Measurements from ENCODE around the gene FAM20A.
A peak's percentile ranks its signal among the peaks of the same experiment; 100 is the strongest.

The FAM20A gene

DNA sequence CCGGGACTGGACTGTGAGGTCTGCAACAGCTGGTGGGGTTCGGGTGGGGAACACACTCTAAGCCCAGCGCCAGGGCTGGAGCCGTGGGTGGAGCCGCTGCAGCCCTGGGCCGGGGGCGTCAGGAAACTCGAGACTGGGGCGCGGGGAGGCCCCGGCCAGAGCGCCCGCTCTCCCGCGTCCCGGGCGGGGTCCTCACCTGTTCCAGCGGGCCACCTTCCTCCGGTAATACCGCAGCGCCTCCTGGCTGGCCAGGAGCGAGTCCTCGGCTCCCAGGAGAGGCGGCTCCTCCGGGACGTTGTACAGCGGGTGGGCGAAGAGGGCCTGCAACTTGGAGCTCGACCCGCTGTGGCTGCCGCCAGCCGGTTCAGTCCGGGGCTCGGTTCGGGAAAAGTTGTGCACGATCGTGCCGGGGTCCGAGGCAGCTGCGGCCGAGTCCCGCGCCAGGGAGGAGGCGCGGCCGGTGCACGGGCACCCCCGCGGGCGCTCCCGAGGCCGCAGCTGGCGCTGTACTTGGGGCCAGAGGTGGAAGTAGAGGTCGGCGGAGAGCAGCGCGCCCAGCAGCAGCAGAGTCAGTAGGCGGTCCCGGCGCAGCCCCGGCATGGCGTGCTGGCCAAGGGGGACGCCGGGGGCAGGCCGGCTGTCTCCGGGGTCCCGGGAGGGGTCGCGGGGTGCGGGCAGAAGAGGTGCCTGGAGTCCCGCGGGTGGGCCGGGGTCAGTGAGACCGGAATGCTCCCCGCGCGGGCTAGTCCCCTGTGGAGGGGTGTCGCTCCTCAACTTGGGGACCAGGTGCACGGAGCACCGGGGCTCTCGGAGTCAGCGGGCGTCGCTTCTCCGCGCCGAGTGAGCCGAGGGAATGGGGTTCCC, 868 bp downstream of the FAM20A start:
- Mint-ChIP-seq H3K9me3 (no peaks in the 10 kb centered on the region), H3K4me3 (no peak overlapping the region), H3K36me3 (ENCODE audit: low read depth) (peaks cover 2% of the 10 kb centered on the region), H3K27ac (no peak overlapping the region), H3K27me3 (ENCODE audit: low read depth) (peaks cover 81% of the 10 kb centered on the region), H3K4me1 (ENCODE audit: low read depth) (peaks cover 4% of the 10 kb centered on the region)

DNA sequence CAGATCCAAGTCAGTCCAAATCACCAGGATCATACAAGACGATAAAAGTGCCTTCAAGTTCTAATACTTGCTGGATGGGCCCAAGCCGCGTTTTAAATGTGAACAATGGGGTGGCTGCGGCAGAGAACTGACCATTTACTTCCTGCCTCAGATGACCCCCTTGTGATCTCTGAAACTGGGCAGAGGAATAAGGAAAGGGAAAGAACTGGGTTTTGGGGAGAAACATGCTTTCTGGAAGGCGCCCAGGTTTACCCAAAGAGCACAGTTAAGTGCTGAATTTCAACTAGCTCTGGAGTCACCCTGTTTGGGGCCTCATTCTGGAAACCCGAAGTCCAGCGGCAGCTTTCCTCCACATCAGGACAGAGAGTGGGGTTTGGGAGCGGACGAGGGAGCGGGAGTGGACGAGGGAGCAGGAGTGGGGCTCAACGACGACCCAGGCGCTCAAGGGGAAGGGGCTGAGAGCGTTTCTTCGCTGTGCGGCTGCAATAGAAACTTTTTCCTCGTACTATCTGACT, 1.6 kb downstream of the FAM20A start:
- Mint-ChIP-seq H3K4me3 (peak overlapping the region; percentile 70), H3K27me3 (ENCODE audit: low read depth) (peaks cover 82% of the 10 kb centered on the region), H3K9me3 (no peaks in the 10 kb centered on the region), H3K4me1 (ENCODE audit: low read depth) (peaks cover 4% of the 10 kb centered on the region), H3K36me3 (ENCODE audit: low read depth) (peaks cover 2% of the 10 kb centered on the region), H3K27ac (no peak overlapping the region)

DNA sequence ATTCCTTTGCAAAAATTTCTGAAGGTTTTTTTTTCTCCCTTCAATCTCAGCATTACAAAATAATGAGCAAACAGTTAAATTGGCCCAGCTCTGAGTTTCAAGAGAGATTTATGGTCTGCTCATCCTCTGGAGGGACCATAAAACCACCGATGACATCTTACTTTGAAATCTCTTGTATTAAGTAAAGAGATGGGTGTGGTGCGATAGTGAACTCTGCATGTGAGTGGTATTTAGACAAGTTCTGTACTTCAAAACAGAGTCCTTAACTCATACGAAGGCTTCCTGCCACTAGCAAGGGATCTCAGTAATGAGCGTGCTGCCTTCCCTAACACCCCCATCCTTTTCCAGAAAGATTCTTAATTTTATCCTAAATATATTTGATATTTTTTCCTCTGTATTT, 2.1 kb downstream of the FAM20A start:
- Mint-ChIP-seq H3K4me3 (no peak overlapping the region), H3K36me3 (ENCODE audit: low read depth) (peaks cover 2% of the 10 kb centered on the region), H3K4me1 (ENCODE audit: low read depth) (peaks cover 4% of the 10 kb centered on the region), H3K9me3 (no peaks in the 10 kb centered on the region), H3K27ac (no peak overlapping the region), H3K27me3 (ENCODE audit: low read depth) (peaks cover 84% of the 10 kb centered on the region)

DNA sequence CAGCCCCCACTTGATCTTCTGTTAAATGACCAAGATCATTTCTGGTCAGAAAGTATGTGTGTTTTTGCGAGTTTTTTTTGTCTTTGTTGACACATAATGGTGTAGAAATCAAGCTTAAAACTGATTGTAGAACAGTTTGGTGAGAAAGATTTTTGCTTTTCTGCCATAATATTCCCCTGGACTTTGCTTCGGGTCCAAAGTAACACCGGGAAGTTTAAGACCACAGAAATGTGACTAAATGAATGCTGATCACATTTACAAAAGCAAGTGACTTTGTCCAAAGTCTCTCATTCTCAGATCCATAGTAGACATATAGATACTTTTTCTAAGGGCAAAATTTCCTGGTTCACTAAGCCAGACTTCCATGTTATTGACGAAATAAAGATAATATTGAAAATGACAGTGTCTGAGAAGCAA, 2.6 kb downstream of the FAM20A start:
- H3K9me3 Mint-ChIP-seq: no peaks in the 10 kb centered on the region
- H3K4me3 Mint-ChIP-seq: no peak overlapping the region
- peaks cover 80% of the 10 kb centered on the region for H3K27me3 Mint-ChIP-seq (ENCODE audit: low read depth)
- H3K36me3 Mint-ChIP-seq (ENCODE audit: low read depth): peaks cover 2% of the 10 kb centered on the region
- H3K27ac Mint-ChIP-seq: no peak overlapping the region
- H3K4me1 Mint-ChIP-seq (ENCODE audit: low read depth): peaks cover 4% of the 10 kb centered on the region

- H3K36me3 Mint-ChIP-seq (ENCODE audit: low read depth): peaks cover 2% of the 10 kb centered on the region
- H3K9me3 Mint-ChIP-seq: no peaks in the 10 kb centered on the region
- no peak overlapping the region for H3K4me3 Mint-ChIP-seq
- peaks cover 4% of the 10 kb centered on the region for H3K4me1 Mint-ChIP-seq (ENCODE audit: low read depth)
- H3K27me3 Mint-ChIP-seq (ENCODE audit: low read depth): peaks cover 75% of the 10 kb centered on the region
- H3K27ac Mint-ChIP-seq: no peak overlapping the region
These were observed 3.1 kb downstream of the FAM20A start for GRCh38 chr17:68598074-68598473.

DNA sequence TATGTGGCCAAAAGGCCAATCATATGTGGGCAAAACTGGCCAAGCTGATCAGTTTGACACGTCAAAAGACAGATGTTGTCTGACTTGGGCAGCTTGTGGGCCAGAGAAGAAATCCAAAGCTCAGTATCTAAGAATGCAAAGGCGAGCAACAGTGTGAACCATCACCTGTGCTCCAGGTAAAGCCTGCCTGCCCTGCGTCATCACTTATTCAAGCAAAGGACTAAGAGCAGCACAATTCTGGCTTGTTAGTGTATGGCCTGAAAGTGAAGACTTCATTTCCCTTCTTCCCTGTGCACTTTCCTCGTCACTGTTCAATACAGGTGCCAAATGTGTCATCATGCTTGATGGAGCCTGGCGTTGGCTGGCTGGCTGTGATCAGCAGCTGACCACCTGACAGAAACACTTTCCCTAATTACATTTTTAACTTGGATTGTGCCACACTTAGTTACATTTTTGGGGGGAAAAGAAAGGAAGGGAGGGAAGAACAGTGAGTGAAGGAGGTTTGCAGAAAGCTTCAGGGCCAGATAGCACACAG, 4.7 kb downstream of the FAM20A start:
- no peak overlapping the region for H3K4me3 Mint-ChIP-seq
- H3K27ac Mint-ChIP-seq: no peak overlapping the region
- H3K36me3 Mint-ChIP-seq (ENCODE audit: low read depth): peaks cover 2% of the 10 kb centered on the region
- H3K27me3 Mint-ChIP-seq (ENCODE audit: low read depth): peaks cover 63% of the 10 kb centered on the region
- H3K4me1 Mint-ChIP-seq (ENCODE audit: low read depth): peaks cover 4% of the 10 kb centered on the region
- H3K9me3 Mint-ChIP-seq: no peaks in the 10 kb centered on the region

DNA sequence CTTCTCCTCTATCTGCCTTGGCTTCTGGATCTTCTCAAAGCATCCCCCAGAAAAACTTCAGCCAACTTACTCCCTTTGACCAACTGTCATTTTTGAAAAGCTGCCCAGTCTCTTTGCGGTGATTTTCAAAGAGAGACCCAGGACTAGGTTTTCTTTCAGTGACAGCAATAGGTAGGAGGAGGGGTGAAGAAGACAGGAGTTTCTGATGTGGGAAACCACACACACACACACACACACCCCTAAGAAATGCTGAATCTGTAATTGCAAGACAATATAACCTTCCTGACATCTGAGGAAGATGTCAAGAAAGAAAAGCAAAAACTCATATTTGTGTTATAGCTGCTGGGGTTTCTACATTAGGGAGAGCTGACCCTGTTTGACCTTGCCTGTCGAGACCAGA, 5.2 kb downstream of the FAM20A start:
- H3K9me3 Mint-ChIP-seq: no peaks in the 10 kb centered on the region
- peaks cover 4% of the 10 kb centered on the region for H3K4me1 Mint-ChIP-seq (ENCODE audit: low read depth)
- peaks cover 60% of the 10 kb centered on the region for H3K27me3 Mint-ChIP-seq (ENCODE audit: low read depth)
- no peak overlapping the region for H3K4me3 Mint-ChIP-seq
- no peak overlapping the region for H3K27ac Mint-ChIP-seq
- peaks cover 2% of the 10 kb centered on the region for H3K36me3 Mint-ChIP-seq (ENCODE audit: low read depth)

- H3K9me3 Mint-ChIP-seq: no peaks in the 10 kb centered on the region
- H3K27me3 Mint-ChIP-seq (ENCODE audit: low read depth): peaks cover 60% of the 10 kb centered on the region
- no peak overlapping the region for H3K27ac Mint-ChIP-seq
These were observed 5.7 kb downstream of the FAM20A start for GRCh38 chr17:68595496-68595895.

GRCh38 chr17:68594552-68594951, 6.6 kb downstream of the FAM20A start:
- no peaks in the 10 kb centered on the region for H3K9me3 Mint-ChIP-seq
- no peak overlapping the region for H3K27ac Mint-ChIP-seq
- peaks cover 55% of the 10 kb centered on the region for H3K27me3 Mint-ChIP-seq (ENCODE audit: low read depth)
- peaks cover 1% of the 10 kb centered on the region for H3K4me1 Mint-ChIP-seq (ENCODE audit: low read depth)
- H3K36me3 Mint-ChIP-seq (ENCODE audit: low read depth): no peaks in the 10 kb centered on the region
- H3K4me3 Mint-ChIP-seq: no peak overlapping the region

More at GRCh38 chr17:68595496-68595895, 5.7 kb downstream of the FAM20A start:
- H3K4me3 Mint-ChIP-seq: no peak overlapping the region
- peaks cover 4% of the 10 kb centered on the region for H3K4me1 Mint-ChIP-seq (ENCODE audit: low read depth)
- peaks cover 2% of the 10 kb centered on the region for H3K36me3 Mint-ChIP-seq (ENCODE audit: low read depth)

DNA sequence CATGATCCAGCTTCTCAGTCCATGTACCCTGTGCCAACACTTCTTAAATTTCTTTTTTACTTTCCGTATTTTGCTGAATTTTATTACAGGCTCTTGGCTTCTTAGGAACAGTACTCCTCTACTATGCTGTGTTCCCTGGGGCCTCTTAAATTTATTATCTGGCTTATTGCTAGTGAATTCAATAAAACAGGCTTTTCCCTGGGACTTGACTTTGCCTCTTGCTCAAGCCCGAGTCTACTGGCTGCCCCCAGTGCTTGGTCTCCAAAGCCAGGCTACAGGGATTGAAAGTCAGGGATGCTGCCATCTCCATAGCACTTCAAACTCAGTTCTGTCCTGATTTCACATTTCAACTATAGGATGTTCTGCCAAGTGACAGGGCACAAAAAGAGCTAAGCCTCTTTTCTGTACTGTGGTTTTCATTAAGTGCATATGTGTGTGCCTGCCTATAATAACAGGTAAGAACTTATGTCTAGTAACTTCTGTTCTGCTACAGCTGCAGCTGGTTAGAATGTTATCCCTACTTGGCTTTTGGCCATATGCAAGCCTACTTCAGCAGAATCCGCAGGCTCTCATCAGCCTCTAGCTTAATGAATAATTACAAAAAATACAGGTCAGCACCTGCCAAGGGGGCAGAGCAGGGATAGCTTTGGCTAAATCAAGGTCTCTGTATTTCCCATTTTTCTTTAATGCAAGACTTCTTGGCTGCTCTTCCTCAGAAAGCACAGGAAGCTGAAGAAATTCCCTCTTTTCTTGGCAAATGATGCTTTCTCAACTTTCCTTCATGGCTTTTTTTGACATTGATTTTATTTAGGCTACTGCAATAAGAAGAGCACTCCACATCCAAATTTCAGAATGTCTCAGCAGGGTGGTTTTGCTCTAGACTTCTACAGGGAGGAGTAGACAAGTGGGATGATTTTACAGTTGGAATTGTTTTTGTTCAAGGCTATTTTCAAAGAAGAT, 8.2 kb downstream of the FAM20A start:
- Mint-ChIP-seq H3K36me3 (ENCODE audit: low read depth) (no peaks in the 10 kb centered on the region), H3K4me3 (no peak overlapping the region), H3K27ac (no peak overlapping the region), H3K27me3 (ENCODE audit: low read depth) (peaks cover 47% of the 10 kb centered on the region), H3K4me1 (ENCODE audit: low read depth) (no peaks in the 10 kb centered on the region), H3K9me3 (no peaks in the 10 kb centered on the region)

DNA sequence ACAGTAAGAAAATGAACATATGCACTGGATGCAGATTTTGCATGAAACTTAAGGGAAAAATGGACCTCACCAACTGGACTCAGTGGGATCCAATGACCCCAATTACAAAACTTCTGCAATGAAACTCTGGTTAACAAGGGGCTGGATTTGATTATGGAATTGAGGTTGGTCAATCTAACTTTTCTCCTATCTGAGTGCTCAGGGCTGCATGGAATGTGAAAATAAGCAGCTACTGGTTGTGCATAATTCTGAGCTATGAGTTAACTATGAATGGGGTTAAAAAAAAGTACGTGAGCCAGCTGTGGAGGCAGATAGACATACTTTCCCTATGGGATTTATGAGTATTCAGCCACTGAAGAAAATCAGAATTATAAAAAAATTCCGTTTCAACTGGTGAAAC, 9.2 kb downstream of the FAM20A start:
- H3K9me3 Mint-ChIP-seq: no peaks in the 10 kb centered on the region
- no peak overlapping the region for H3K4me3 Mint-ChIP-seq
- H3K27ac Mint-ChIP-seq: no peak overlapping the region
- no peaks in the 10 kb centered on the region for H3K4me1 Mint-ChIP-seq (ENCODE audit: low read depth)
- H3K36me3 Mint-ChIP-seq (ENCODE audit: low read depth): no peaks in the 10 kb centered on the region
- H3K27me3 Mint-ChIP-seq (ENCODE audit: low read depth): peaks cover 41% of the 10 kb centered on the region

- Mint-ChIP-seq H3K36me3 (ENCODE audit: low read depth) (no peaks in the 10 kb centered on the region), H3K4me3 (no peak overlapping the region), H3K9me3 (no peaks in the 10 kb centered on the region), H3K4me1 (ENCODE audit: low read depth) (no peaks in the 10 kb centered on the region), H3K27me3 (ENCODE audit: low read depth) (peaks cover 37% of the 10 kb centered on the region), H3K27ac (no peak overlapping the region)
These were observed 9.6 kb downstream of the FAM20A start for GRCh38 chr17:68591583-68591982.

DNA sequence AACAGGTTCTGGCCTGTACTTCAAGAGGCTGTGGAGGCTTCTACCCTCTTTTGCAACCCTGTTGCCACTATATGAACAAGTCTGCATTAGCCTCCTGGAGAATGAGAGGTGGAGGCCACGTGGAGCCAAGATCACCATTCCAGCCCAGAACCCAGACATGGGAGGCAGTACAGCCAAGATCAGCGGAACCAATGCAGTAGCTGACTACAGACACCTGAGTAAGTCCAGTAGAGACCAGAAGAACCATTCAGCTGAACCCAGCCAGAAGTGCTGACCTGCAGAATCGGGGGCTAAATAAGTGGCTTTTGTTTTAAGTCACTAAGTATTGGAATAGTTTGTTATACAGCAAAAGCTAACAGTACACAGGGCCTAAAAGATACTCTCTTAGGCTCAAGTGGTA, 12.1 kb downstream of the FAM20A start:
- Mint-ChIP-seq H3K4me1 (ENCODE audit: low read depth) (no peaks in the 10 kb centered on the region), H3K4me3 (no peak overlapping the region), H3K36me3 (ENCODE audit: low read depth) (no peaks in the 10 kb centered on the region), H3K27me3 (ENCODE audit: low read depth) (peaks cover 19% of the 10 kb centered on the region), H3K9me3 (no peaks in the 10 kb centered on the region), H3K27ac (no peak overlapping the region)

DNA sequence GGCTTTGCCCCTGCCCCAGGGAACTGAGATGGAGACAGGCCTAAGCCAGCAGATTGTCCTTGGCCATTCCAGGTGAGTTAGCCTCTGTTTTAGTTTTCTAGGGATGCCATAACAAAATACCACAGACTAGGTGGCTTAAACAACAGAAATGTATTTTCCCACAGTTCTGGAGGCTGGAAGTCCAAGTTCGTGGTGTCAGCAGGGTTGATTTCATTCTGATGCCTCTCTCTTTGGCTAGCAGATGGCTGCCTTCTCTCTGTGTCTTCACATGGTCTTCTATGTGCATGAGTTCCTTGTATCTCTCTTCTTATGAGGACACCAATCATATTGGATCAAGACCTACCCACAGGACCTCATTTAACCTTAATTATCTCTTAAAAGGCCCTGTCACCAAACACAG, 12.8 kb downstream of the FAM20A start:
- H3K27me3 Mint-ChIP-seq (ENCODE audit: low read depth): peaks cover 19% of the 10 kb centered on the region
- no peaks in the 10 kb centered on the region for H3K4me1 Mint-ChIP-seq (ENCODE audit: low read depth)
- no peak overlapping the region for H3K4me3 Mint-ChIP-seq

More for the DNA sequence above, 12.8 kb downstream of the FAM20A start:
- Mint-ChIP-seq H3K36me3 (ENCODE audit: low read depth) (no peaks in the 10 kb centered on the region), H3K9me3 (no peaks in the 10 kb centered on the region), H3K27ac (no peak overlapping the region)

All from T-helper 1 cell treated with Interleukin-12 subunit alpha and Interleukin-12 subunit beta and Interleukin-4 antibody, amounts not matched to agents 30 μg/mL and 1 μg/mL, for 36 hours (primary cell).